ENCODE measurements around the gene TNFSF4.

TNFSF4 gene

DNA sequence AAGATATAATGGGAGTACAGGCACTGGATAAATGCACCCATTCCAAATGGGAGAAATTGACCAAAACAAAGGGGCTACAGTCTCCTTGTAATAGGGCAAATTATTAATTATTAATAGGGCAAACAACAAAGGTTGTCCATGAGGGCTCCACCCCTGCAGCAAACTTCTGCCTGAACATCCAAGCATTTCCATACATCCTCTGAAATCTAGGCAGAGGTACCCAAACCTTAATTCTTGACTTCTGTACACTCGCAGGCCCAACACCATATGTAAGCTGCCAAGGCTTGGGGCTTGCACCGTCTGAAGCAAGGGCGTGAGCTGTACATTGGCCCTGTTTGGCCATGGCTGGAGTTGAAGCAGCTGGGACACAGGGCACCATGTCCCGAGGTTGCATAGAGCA, 33.7 kb downstream of the TNFSF4 start:
- Histone ChIP-seq H3K4me3 (ENCODE audit: low read depth, low read length) (no peak overlapping the region), H3K27ac (no peak overlapping the region), H3K36me3 (replicated peaks) (no peaks in the 10 kb centered on the region), H3K27me3 (replicated peaks) (no peaks in the 10 kb centered on the region)
- DNase-seq, result no peak
- in situ Hi-C loops (cut with HindIII; ENCODE audit: low pct_ligation_motif_present, low sequenced_read_pairs), result no loop called here
- TF ChIP-seq, protein P1, sequence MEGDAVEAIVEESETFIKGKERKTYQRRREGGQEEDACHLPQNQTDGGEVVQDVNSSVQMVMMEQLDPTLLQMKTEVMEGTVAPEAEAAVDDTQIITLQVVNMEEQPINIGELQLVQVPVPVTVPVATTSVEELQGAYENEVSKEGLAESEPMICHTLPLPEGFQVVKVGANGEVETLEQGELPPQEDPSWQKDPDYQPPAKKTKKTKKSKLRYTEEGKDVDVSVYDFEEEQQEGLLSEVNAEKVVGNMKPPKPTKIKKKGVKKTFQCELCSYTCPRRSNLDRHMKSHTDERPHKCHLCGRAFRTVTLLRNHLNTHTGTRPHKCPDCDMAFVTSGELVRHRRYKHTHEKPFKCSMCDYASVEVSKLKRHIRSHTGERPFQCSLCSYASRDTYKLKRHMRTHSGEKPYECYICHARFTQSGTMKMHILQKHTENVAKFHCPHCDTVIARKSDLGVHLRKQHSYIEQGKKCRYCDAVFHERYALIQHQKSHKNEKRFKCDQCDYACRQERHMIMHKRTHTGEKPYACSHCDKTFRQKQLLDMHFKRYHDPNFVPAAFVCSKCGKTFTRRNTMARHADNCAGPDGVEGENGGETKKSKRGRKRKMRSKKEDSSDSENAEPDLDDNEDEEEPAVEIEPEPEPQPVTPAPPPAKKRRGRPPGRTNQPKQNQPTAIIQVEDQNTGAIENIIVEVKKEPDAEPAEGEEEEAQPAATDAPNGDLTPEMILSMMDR (IDR thresholded peaks at IDR 0.05; ENCODE audit: low read depth, low read length, missing control alignments), result no peak

- Histone ChIP-seq H3K27ac (no peak overlapping the region), H3K4me3 (ENCODE audit: low read depth, low read length) (no peak overlapping the region), H3K27me3 (replicated peaks) (no peaks in the 10 kb centered on the region), H3K36me3 (replicated peaks) (no peaks in the 10 kb centered on the region)
- DNase-seq, result no peak
- in situ Hi-C loops (cut with HindIII; ENCODE audit: low pct_ligation_motif_present, low sequenced_read_pairs), result no loop called here
- TF ChIP-seq, protein P1 (IDR thresholded peaks at IDR 0.05; ENCODE audit: low read depth, low read length, missing control alignments), result no peak
These were observed 36.0 kb downstream of the TNFSF4 start for GRCh38 chr1:173171152-173171551.

DNA sequence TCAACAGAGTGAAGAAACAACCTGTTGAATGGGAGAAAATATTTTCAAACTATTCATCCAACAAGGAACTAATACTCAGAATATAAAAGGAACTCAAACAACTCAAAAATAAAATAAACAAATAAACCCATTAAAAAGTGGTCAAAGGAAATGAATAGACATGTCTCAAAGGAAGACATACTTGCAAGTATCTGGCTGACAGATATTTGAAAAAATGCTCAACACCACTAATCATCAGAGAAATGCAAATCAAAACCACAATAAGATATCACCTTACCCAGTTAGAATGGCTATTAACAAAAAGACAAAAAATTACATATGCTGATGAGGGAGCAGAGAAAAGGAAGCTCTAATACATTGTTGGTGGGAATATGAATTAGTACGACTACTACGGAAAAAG, 38.2 kb downstream of the TNFSF4 start:
- in situ Hi-C loops (cut with HindIII; ENCODE audit: low pct_ligation_motif_present, low sequenced_read_pairs), result no loop called here

DNA sequence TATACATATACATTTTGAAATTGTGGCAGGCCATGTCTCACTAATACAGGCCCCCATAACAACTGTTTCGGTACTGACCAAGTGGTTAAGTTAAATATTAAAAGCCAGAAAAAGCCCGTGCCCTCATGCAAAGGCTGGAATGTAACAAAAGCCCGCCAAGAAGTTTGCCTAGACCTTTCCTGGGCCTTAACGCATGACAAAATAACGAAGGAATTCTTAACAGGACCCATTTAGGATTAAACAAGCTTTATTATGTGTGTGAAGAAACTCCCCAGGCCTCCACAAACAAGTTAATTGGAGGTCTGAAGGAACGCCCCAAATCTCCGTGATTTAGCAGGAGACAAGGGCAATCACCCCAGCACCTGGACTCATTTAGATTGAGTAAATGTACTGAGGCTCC, 42.4 kb downstream of the TNFSF4 start:
- Histone ChIP-seq H3K27me3 (replicated peaks) (no peaks in the 10 kb centered on the region), H3K27ac (no peak overlapping the region), H3K36me3 (replicated peaks) (no peaks in the 10 kb centered on the region), H3K4me3 (ENCODE audit: low read depth, low read length) (no peak overlapping the region)
- no peak for DNase-seq
- in situ Hi-C loops (cut with HindIII; ENCODE audit: low pct_ligation_motif_present, low sequenced_read_pairs), result no loop called here
- TF ChIP-seq, protein P1 (IDR thresholded peaks at IDR 0.05; ENCODE audit: low read depth, low read length, missing control alignments), result no peak

More for the DNA sequence above, 38.2 kb downstream of the TNFSF4 start:
- no peak for DNase-seq
- H3K36me3 ChIP-seq (replicated peaks), result no peaks in the 10 kb centered on the region
- H3K27ac ChIP-seq, result no peak overlapping the region
- H3K27me3 ChIP-seq (replicated peaks), result no peaks in the 10 kb centered on the region
- TF ChIP-seq, protein P1 (IDR thresholded peaks at IDR 0.05; ENCODE audit: low read depth, low read length, missing control alignments), result no peak
- no peak overlapping the region for H3K4me3 ChIP-seq (ENCODE audit: low read depth, low read length)

- in situ Hi-C loops (cut with HindIII; ENCODE audit: low pct_ligation_motif_present, low sequenced_read_pairs), result no loop called here
- TF ChIP-seq, protein P1 (IDR thresholded peaks at IDR 0.05; ENCODE audit: low read depth, low read length, missing control alignments), result no peak
- H3K27ac ChIP-seq, result no peak overlapping the region
- no peaks in the 10 kb centered on the region for H3K36me3 ChIP-seq (replicated peaks)
- H3K4me3 ChIP-seq (ENCODE audit: low read depth, low read length), result no peak overlapping the region
- no peaks in the 10 kb centered on the region for H3K27me3 ChIP-seq (replicated peaks)
- DNase-seq, result no peak
These were observed 43.0 kb downstream of the TNFSF4 start for GRCh38 chr1:173164178-173164577.

- H3K27ac ChIP-seq, result no peak overlapping the region
- no peaks in the 10 kb centered on the region for H3K27me3 ChIP-seq (replicated peaks)
- DNase-seq, result no peak
- in situ Hi-C loops (cut with HindIII; ENCODE audit: low pct_ligation_motif_present, low sequenced_read_pairs), result no loop called here
- TF ChIP-seq, protein P1 (IDR thresholded peaks at IDR 0.05; ENCODE audit: low read depth, low read length, missing control alignments), result no peak
- H3K4me3 ChIP-seq (ENCODE audit: low read depth, low read length), result no peak overlapping the region
- no peaks in the 10 kb centered on the region for H3K36me3 ChIP-seq (replicated peaks)
These were observed 43.9 kb downstream of the TNFSF4 start for GRCh38 chr1:173163222-173163621.
